K562 (cell line): Measurements from ENCODE around the gene CREB3L1. TPM values are rescaled to one million over a fixed set of nuclear protein-coding genes. Genes with fewer than 3 reads are reported as not detected.
A peak's percentile ranks its signal among the peaks of the same experiment; 100 is the strongest.

Source experiments
- ATAC-seq: fragments of 200-7000 bp; cut with Tn5 transposase; 3 replicates; pipeline ENCODE4 v1.9.1; 2020; ENCODE audit warnings: moderate library complexity
- BruUV-seq: library from RNA; stranded (reverse); fragments of 400-500 nt; replicated peaks from 2 replicates; lab custom pipeline; 2021; lab: Mats Ljungman, UMichigan
- CTCF ChIA-PET: fragments of 300-600 bp; formaldehyde crosslinking; extraction: SDS; loops from one replicate; lab custom pipeline; 2021; ENCODE audit warnings: low intra/inter-chr PET ratio; lab: Yijun Ruan, JAX
- POLR2A ChIA-PET: fragments of 300-600, 350-650 bp; sonication (Branson Sonifier 250); formaldehyde crosslinking; extraction: SDS; loops from one replicate; lab custom pipeline; 2021; ENCODE audit warnings: antibody characterized with exemption, inconsistent platforms; lab: Yijun Ruan, JAX
- DNase-seq, 4 experiments: peaks; one replicate each; pipeline versions ENCODE4 v3.0.0 to v3.0.0-alpha.2; 2011 to 2018; ENCODE audit warnings: low spot score in 3 of 4, mixed read lengths in 3 of 4; ENCODE audit errors: extremely low read depth in 1 of 4
- FAIRE-seq: peaks from 2 replicates; lab custom pipeline; 2011; peaks lifted over from hg19 to GRCh38; lab: Jason Lieb, UNC
- H2AFZ ChIP-seq: 2 replicates; pipeline ENCODE4 v1.6.0; 2011; ENCODE audit warnings: low read depth, low read length, control low read depth, inconsistent platforms
- H3K27ac ChIP-seq: fragments of 200-600 bp; 3 replicates; pipeline ENCODE4 v1.8.0; 2011; ENCODE audit warnings: low read depth, mild to moderate bottlenecking, control low read depth, inconsistent platforms, low read length, moderate library complexity, mixed read lengths; ENCODE audit errors: extremely low read depth
- H3K27me3 ChIP-seq, 2 experiments: fragments of 300-600 bp in 1 of 2; 2 replicates in 1 of 2; 3 replicates in 1 of 2; pipeline versions ENCODE4 v1.6.0 to v1.8.0; 2011; ENCODE audit warnings: inconsistent platforms in 2 of 2, low read length in 2 of 2, mild to moderate bottlenecking in 1 of 2, mixed read lengths in 1 of 2, moderate library complexity in 1 of 2; ENCODE audit not compliant: control insufficient read depth in 2 of 2, insufficient read depth in 2 of 2
- H3K36me3 ChIP-seq: fragments of 300-600 bp; 3 replicates; pipeline ENCODE4 v1.8.0; 2011; ENCODE audit warnings: mild to moderate bottlenecking, low read length, inconsistent platforms; ENCODE audit not compliant: control insufficient read depth, insufficient read depth
- H3K4me1 ChIP-seq, 2 experiments: fragments of 200-600 bp in 1 of 2; replicated peaks in 1 of 2; 2 replicates in 1 of 2; 3 replicates in 1 of 2; pipeline versions ENCODE4 v1.5.1 to v1.8.0; 2011; ENCODE audit warnings: inconsistent platforms in 2 of 2, low read length in 2 of 2, mild to moderate bottlenecking in 1 of 2, mixed read lengths in 1 of 2, moderate library complexity in 1 of 2; ENCODE audit not compliant: control insufficient read depth in 2 of 2, insufficient read depth in 2 of 2
- H3K4me2 ChIP-seq: 2 replicates; pipeline ENCODE4 v1.6.1; 2011; ENCODE audit warnings: low read length, control low read depth, inconsistent platforms, mixed read lengths; ENCODE audit not compliant: insufficient read depth
- H3K4me3 ChIP-seq: fragments of 200-600 bp; sonication (generic), shearing (Covaris generic); 2 replicates; pipeline ENCODE4 v1.5.1; 2016; ENCODE audit warnings: control low read depth, inconsistent platforms
- H3K79me2 ChIP-seq: fragments of 200-600 bp; 3 replicates; pipeline ENCODE4 v1.8.0; 2011; ENCODE audit warnings: low read length, inconsistent platforms; ENCODE audit not compliant: control insufficient read depth, insufficient read depth
- H3K9ac ChIP-seq, 2 experiments: 2 replicates each; pipeline versions ENCODE4 v1.6.0 to v1.6.1; 2011; ENCODE audit warnings: low read depth in 2 of 2, low read length in 2 of 2, control low read depth in 1 of 2, inconsistent platforms in 1 of 2, mild to moderate bottlenecking in 1 of 2, mixed read lengths in 1 of 2; ENCODE audit not compliant: insufficient read depth in 1 of 2
- H3K9me1 ChIP-seq: one replicate; pipeline ENCODE4 v1.6.0; 2011; ENCODE audit warnings: inconsistent platforms, mild to moderate bottlenecking, low read length, moderate library complexity; ENCODE audit not compliant: control insufficient read depth, insufficient read depth
- H3K9me3 ChIP-seq: replicated peaks from 2 replicates; pipeline ENCODE4 v1.5.1; 2011; ENCODE audit warnings: low read depth, low read length, inconsistent platforms; ENCODE audit not compliant: control insufficient read depth, insufficient read depth
- H4K20me1 ChIP-seq: replicated peaks from 2 replicates; pipeline ENCODE4 v1.6.1; 2011; ENCODE audit warnings: low read length, inconsistent platforms, mixed read lengths; ENCODE audit not compliant: control insufficient read depth, insufficient read depth
- ATF7 ChIP-seq: fragments of 450-650 bp; IDR thresholded peaks from 2 replicates; pipeline ENCODE4 v1.7.1; 2014; ENCODE audit warnings: mild to moderate bottlenecking, moderate library complexity
- BDP1 ChIP-seq: IDR thresholded peaks from 3 replicates; pipeline ENCODE4 v1.6.1; 2011; ENCODE audit not compliant: insufficient read length, insufficient read depth
- CBFA2T3 ChIP-seq: fragments of 450-650 bp; IDR thresholded peaks from 2 replicates; pipeline ENCODE4 v1.6.1; 2017
- MYBL2 ChIP-seq, 2 experiments: fragments of 450-650 bp in 1 of 2; sonication (generic) in 1 of 2; formaldehyde crosslinking in 1 of 2; IDR thresholded peaks; 2 replicates each; pipeline versions ENCODE4 v1.6.1 to v1.8.1; 2017 to 2022; ENCODE audit warnings: borderline replicate concordance in 1 of 2, inconsistent platforms in 1 of 2, low read depth in 1 of 2, mild to moderate bottlenecking in 1 of 2, missing genetic modification reagents in 1 of 2, moderate library complexity in 1 of 2
- SMC3 ChIP-seq: conservative IDR thresholded peaks from 2 replicates; pipeline ENCODE4 v1.6.1; 2011; ENCODE audit warnings: low read depth, low read length, improper control_type of control experiment; ENCODE audit not compliant: insufficient read depth
- ZBTB8A ChIP-seq: fragments of 450-650 bp; IDR thresholded peaks from 2 replicates; pipeline ENCODE4 v1.6.1; 2018; ENCODE audit warnings: mild to moderate bottlenecking, moderate library complexity; ENCODE audit not compliant: partially characterized antibody
- ZC3H8 ChIP-seq: fragments of 450-650 bp; IDR thresholded peaks from 2 replicates; pipeline ENCODE4 v1.6.1; 2017
- ZKSCAN8 ChIP-seq: fragments of 200-800 bp; sonication (Bioruptor generic); IDR thresholded peaks from 2 replicates; pipeline ENCODE4 v1.6.1; 2016; ENCODE audit warnings: missing genetic modification characterization, missing compliant biosample characterization
- ZNF644 ChIP-seq: fragments of 200-800 bp; sonication (Bioruptor generic); IDR thresholded peaks from 2 replicates; pipeline ENCODE4 v1.6.1; 2016; ENCODE audit warnings: low read depth, missing genetic modification characterization, missing compliant biosample characterization
- ZNF699 ChIP-seq: fragments of 250-450 bp; sonication (Bioruptor Pico); IDR thresholded peaks from 2 replicates; pipeline ENCODE4 v1.8.0; 2021; ENCODE audit warnings: mild to moderate bottlenecking, moderate library complexity; ENCODE audit not compliant: insufficient replicate concordance
- WGBS: fragments of 100-300 bp; shearing (Covaris generic); methylation state at CpG from one replicate; pipeline ENCODE4 v1.1.6; 2016; ENCODE audit warnings: low coverage, mixed read lengths; ENCODE audit not compliant: insufficient coverage; ENCODE audit errors: missing lambda C conversion rate; 5-methylcytosine and 5-hydroxymethylcytosine counted together
- in situ Hi-C: fragments of 300-500 bp; cut with MboI; formaldehyde crosslinking; loops from 4 replicates; pipeline ENCODE4 v1.15.0; 2018; ENCODE audit warnings: inconsistent platforms, mixed read lengths
- intact Hi-C: fragments of 100-400 bp; cut with micrococcal nuclease; formaldehyde crosslinking; loops from 2 replicates; pipeline ENCODE4 v1.14.2; 2022
- polyA plus RNA-seq, 8 experiments: library from polyadenylated mRNA; depleted of rRNA in 4 of 8; stranded (reverse) in 5 of 8; unstranded in 3 of 8; fragments of >200 nt; fragmentation: Nextera tagmentation in 2 of 8; fragmentation: Illumina TruSeq in 1 of 8; extraction: Ambion mirVana in 2 of 8; extraction: Trizol in 1 of 8; gene quantifications; 2 replicates each; pipeline versions ENCODE4 v1.2.1 to v1.2.3, GENCODE V29; 2011 to 2014; ENCODE audit warnings: inconsistent platforms in 1 of 8, missing spikeins in 1 of 8
- total RNA-seq, 7 experiments: library from RNA; depleted of rRNA in 6 of 7; stranded (reverse); fragments of >200 nt in 6 of 7; fragmentation: Illumina TruSeq in 2 of 7; extraction: Trizol in 2 of 7; gene quantifications; 2 replicates each; pipeline versions ENCODE4 v1.2.1 to v1.2.3, GENCODE V29; 2011 to 2021; ENCODE audit warnings: low replicate concordance in 1 of 7
- TF ChIP-seq, protein P1 (sequence below): fragments of 250-450 bp; sonication (Bioruptor Pico); IDR thresholded peaks from 2 replicates; pipeline ENCODE4 v1.5.0; 2020; ENCODE audit warnings: mild to moderate bottlenecking, borderline replicate concordance
- TF ChIP-seq, protein P2 (sequence below): sonication (generic); formaldehyde crosslinking; IDR thresholded peaks from 2 replicates; pipeline ENCODE4 v1.8.0; 2022; ENCODE audit warnings: mild to moderate bottlenecking, missing genetic modification reagents
- TF ChIP-seq, protein P3 (sequence below): fragments of 250-450 bp; sonication (Bioruptor Pico); IDR thresholded peaks from 2 replicates; pipeline ENCODE4 v1.9.0; 2021; ENCODE audit warnings: mild to moderate bottlenecking

CREB3L1 gene
- total and polyA plus RNA-seq, 9 of the 15 experiments (the other 6 are each of a cell fraction or from before 2014, with no cell fraction given): 1.2 to 27.6 (median 3.7) TPM

DNA sequence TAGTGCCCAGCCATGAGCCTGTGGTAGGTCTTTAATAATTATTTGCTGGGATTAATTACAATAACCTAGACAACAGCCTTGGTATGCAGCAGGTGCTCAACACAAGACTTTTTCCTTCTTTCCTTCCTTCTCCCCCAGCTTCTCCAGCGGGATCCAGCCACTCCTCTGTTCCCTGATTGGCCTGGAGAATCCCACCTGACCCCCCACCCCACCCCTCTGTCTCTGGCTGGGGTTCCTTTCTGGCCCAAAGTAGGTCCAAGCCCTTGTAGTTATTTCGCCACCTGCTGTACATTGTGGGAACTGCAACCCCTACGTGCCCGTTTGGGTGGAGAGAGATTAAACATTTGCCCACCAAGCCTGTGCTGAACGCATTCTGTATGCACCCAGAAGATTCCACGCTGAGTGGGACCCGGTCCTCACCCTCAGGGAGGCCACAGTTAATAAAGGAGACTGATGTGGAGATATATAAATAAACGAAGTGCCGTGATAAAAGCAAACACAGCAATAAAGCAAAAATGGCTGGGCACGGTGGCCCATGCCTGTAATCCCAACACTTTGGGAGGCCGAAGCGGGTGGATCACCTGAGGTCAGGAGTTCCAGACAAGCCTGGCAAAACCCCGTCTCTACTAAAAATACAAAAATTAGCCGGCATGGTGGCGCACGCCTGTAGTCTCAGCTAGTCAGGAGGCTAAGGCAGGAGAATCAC is 37.7 kb downstream of the CREB3L1 start:
- no peaks in the 10 kb centered on the region for H3K79me2 ChIP-seq
- peak; percentile 87 for ATAC-seq
- CTCF ChIA-PET: interaction anchor here (0.7 to 1.8 kb wide), 6 partner anchors 68 to 443 kb away, joined by 3 to 9 read pairs (median 4); no protein-coding TSS in a partner anchor
- no peak overlapping the region for H3K4me2 ChIP-seq
- peak; percentile 93 for FAIRE-seq
- in situ Hi-C loops: loop anchor here (10.0 kb wide), 1 partner anchor 70 kb away; no protein-coding TSS in a partner anchor
- H3K4me1 ChIP-seq: peaks cover 20 to 59% of the 10 kb centered on the region in 2 experiments
- intact Hi-C loops: loop anchor here (1.0 to 5.0 kb wide), 3 partner anchors 52 to 76 kb away; no protein-coding TSS in a partner anchor
- H3K4me3 ChIP-seq: no peak overlapping the region
- H3K9ac ChIP-seq: peak overlapping the region in 1 of 2 experiments; percentile 55; a peak in 1 of 4 replicates
- POLR2A ChIA-PET: interaction anchor here (1.0 to 1.2 kb wide), 2 partner anchors 72 to 276 kb away, joined by 3 to 4 read pairs; no protein-coding TSS in a partner anchor
- DNase-seq: peak; percentile 86 to 95 (median 92)
- H3K9me1 ChIP-seq: no peaks in the 10 kb centered on the region
- peak overlapping the region; percentile 71; the same call in 1 of the 2 replicates for H2AFZ ChIP-seq
- H3K27ac ChIP-seq: no peak overlapping the region
- BruUV-seq: no TSS peak
- peaks cover 52% of the 10 kb centered on the region; the same call in 2 of the 3 replicates for H3K36me3 ChIP-seq
- H3K9me3 ChIP-seq: no peaks in the 10 kb centered on the region
- H4K20me1 ChIP-seq: no peaks in the 10 kb centered on the region
- no peaks in the 10 kb centered on the region for H3K27me3 ChIP-seq
- 45% methylated on average over 16 of the region's 16 CpGs for WGBS
- TF ChIP-seq CBFA2T3: no peak
- TF ChIP-seq ZNF644: no peak
- TF ChIP-seq ZBTB8A: no peak
- no peak for TF ChIP-seq ATF7
- TF ChIP-seq, protein P1, sequence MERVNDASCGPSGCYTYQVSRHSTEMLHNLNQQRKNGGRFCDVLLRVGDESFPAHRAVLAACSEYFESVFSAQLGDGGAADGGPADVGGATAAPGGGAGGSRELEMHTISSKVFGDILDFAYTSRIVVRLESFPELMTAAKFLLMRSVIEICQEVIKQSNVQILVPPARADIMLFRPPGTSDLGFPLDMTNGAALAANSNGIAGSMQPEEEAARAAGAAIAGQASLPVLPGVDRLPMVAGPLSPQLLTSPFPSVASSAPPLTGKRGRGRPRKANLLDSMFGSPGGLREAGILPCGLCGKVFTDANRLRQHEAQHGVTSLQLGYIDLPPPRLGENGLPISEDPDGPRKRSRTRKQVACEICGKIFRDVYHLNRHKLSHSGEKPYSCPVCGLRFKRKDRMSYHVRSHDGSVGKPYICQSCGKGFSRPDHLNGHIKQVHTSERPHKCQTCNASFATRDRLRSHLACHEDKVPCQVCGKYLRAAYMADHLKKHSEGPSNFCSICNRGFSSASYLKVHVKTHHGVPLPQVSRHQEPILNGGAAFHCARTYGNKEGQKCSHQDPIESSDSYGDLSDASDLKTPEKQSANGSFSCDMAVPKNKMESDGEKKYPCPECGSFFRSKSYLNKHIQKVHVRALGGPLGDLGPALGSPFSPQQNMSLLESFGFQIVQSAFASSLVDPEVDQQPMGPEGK (CRISPR knock-in tag): no peak
- TF ChIP-seq, protein P2, sequence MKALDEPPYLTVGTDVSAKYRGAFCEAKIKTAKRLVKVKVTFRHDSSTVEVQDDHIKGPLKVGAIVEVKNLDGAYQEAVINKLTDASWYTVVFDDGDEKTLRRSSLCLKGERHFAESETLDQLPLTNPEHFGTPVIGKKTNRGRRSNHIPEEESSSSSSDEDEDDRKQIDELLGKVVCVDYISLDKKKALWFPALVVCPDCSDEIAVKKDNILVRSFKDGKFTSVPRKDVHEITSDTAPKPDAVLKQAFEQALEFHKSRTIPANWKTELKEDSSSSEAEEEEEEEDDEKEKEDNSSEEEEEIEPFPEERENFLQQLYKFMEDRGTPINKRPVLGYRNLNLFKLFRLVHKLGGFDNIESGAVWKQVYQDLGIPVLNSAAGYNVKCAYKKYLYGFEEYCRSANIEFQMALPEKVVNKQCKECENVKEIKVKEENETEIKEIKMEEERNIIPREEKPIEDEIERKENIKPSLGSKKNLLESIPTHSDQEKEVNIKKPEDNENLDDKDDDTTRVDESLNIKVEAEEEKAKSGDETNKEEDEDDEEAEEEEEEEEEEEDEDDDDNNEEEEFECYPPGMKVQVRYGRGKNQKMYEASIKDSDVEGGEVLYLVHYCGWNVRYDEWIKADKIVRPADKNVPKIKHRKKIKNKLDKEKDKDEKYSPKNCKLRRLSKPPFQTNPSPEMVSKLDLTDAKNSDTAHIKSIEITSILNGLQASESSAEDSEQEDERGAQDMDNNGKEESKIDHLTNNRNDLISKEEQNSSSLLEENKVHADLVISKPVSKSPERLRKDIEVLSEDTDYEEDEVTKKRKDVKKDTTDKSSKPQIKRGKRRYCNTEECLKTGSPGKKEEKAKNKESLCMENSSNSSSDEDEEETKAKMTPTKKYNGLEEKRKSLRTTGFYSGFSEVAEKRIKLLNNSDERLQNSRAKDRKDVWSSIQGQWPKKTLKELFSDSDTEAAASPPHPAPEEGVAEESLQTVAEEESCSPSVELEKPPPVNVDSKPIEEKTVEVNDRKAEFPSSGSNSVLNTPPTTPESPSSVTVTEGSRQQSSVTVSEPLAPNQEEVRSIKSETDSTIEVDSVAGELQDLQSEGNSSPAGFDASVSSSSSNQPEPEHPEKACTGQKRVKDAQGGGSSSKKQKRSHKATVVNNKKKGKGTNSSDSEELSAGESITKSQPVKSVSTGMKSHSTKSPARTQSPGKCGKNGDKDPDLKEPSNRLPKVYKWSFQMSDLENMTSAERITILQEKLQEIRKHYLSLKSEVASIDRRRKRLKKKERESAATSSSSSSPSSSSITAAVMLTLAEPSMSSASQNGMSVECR (CRISPR knock-in tag): no peak
- peak; percentile 70 for TF ChIP-seq SMC3
- TF ChIP-seq, protein P3, sequence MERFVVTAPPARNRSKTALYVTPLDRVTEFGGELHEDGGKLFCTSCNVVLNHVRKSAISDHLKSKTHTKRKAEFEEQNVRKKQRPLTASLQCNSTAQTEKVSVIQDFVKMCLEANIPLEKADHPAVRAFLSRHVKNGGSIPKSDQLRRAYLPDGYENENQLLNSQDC (CRISPR knock-in tag): no peak
- TF ChIP-seq ZNF699 (CRISPR knock-in tag): no peak
- no peak for TF ChIP-seq MYBL2 (IDR thresholded peaks at IDR 0.05; ENCODE audit: low read depth)
- no peak for TF ChIP-seq MYBL2 (CRISPR knock-in tag; IDR thresholded peaks at IDR 0.05; ENCODE audit: borderline replicate concordance)
- TF ChIP-seq ZC3H8: no peak
- TF ChIP-seq BDP1: no peak
- TF ChIP-seq ZKSCAN8 (CRISPR knock-in tag): peak; percentile 91
